Gastrocnemius medialis (tissue), 4 donors: ENCODE data around the gene ROBO1. TPM values are rescaled to one million over a fixed set of nuclear protein-coding genes. Genes with fewer than 3 reads are reported as not detected.

Source experiments
- ATAC-seq, 2 donors: fragments of 150-250 bp; one replicate each; pipeline ENCODE4 v1.9.1; 2016
- DNase-seq, 2 donors: peaks; one replicate each; pipeline ENCODE4 v3.0.0-alpha.2; 2019
- H3K27ac ChIP-seq, 4 donors: fragments of 200-600 bp; sonication (generic); 1 replicate in 1 of 4; 2 replicates in 3 of 4; pipeline ENCODE4 v1.5.1; 2016 to 2018; ENCODE audit warnings: mild to moderate bottlenecking in 2 of 4, moderate library complexity in 1 of 4
- H3K27me3 ChIP-seq, 3 donors: fragments of 200-600 bp; sonication (generic) in 2 of 3; 1 replicate in 1 of 3; 2 replicates in 2 of 3; pipeline versions ENCODE4 v1.5.1 to v1.6.0; 2016 to 2019; ENCODE audit warnings: mild to moderate bottlenecking in 1 of 3, moderate library complexity in 1 of 3
- H3K36me3 ChIP-seq, 2 donors: fragments of 200-600 bp; sonication (generic) in 1 of 2; one replicate each; pipeline ENCODE4 v1.5.1; 2017 to 2018
- H3K4me1 ChIP-seq, 2 donors: fragments of 200-600 bp; sonication (generic) in 1 of 2; one replicate each; pipeline ENCODE4 v1.5.1; 2016 to 2017; ENCODE audit warnings: mild to moderate bottlenecking in 2 of 2
- H3K4me3 ChIP-seq, 4 donors: fragments of 200-600 bp; sonication (generic) in 3 of 4; 1 replicate in 1 of 4; 2 replicates in 3 of 4; pipeline ENCODE4 v1.5.1; 2016 to 2019; ENCODE audit warnings: mild to moderate bottlenecking in 2 of 4
- H3K9me3 ChIP-seq, 3 donors: fragments of 200-600 bp; sonication (generic) in 2 of 3; 1 replicate in 1 of 3; 2 replicates in 2 of 3; pipeline ENCODE4 v1.5.1; 2016 to 2019
- CTCF ChIP-seq, 5 experiments: fragments of 450-650 bp in 3 of 5; fragments of 200-600 bp in 2 of 5; sonication (generic) in 2 of 5; IDR thresholded peaks in 4 of 5; conservative IDR thresholded peaks in 1 of 5; 1 replicate in 4 of 5; 2 replicates in 1 of 5; pipeline ENCODE4 v1.5.1; 2016 to 2019; ENCODE audit warnings: antibody characterized with exemption in 5 of 5, mild to moderate bottlenecking in 3 of 5, moderate library complexity in 3 of 5
- POLR2A ChIP-seq, 2 donors: fragments of 450-650 bp; IDR thresholded peaks; one replicate each; pipeline ENCODE4 v1.6.1; 2017; ENCODE audit warnings: antibody characterized with exemption in 2 of 2, mild to moderate bottlenecking in 2 of 2, moderate library complexity in 2 of 2
- in situ Hi-C, 4 donors: fragments of 200-750 bp; cut with MboI; loops; one replicate each; pipeline versions ENCODE4 v1.15.0 to v1.8.0; 2017; ENCODE audit warnings: low sequenced_read_pairs in 4 of 4
- intact Hi-C: fragments of 100-400 bp; cut with DNase I; formaldehyde crosslinking; loops from one replicate; pipeline ENCODE4 v1.15.1; 2023; ENCODE audit warnings: low total_unique reads
- total RNA-seq, 4 donors: library from RNA; depleted of rRNA; stranded (reverse); fragments of >200 nt; gene quantifications; one replicate each; pipeline versions ENCODE4 v1.1.0 to v1.2.3, GENCODE V29; 2016

Gene ROBO1
- total RNA-seq, 4 donors from 2014 or later, result 4.2 to 16.0 (median 9.5) TPM

GRCh38 chr3:79047581-79047980 is 720.2 kb downstream of the ROBO1 start:
- no peak overlapping the region for H3K4me3 ChIP-seq
- H3K9me3 ChIP-seq, result peaks cover 0 to 4% (median 0%) of the 10 kb centered on the region in 3 donors
- no peaks in the 10 kb centered on the region for H3K27me3 ChIP-seq
- H3K4me1 ChIP-seq, result no peaks in the 10 kb centered on the region
- DNase-seq (no peak), ATAC-seq (no peak)
- intact Hi-C loops, result no loop called here
- in situ Hi-C loops, result no loop called here
- TF ChIP-seq POLR2A (IDR thresholded peaks at IDR 0.05) (no peak), CTCF (IDR thresholded peaks at IDR 0.05 in 4 of 5, conservative IDR thresholded peaks at IDR 0.05 in 1 of 5) (no peak)
- H3K36me3 ChIP-seq, result no peaks in the 10 kb centered on the region
- no peak overlapping the region for H3K27ac ChIP-seq

- no peak for ATAC-seq
Measured at GRCh38 chr3:79041621-79042020, 726.2 kb downstream of the ROBO1 start.

GRCh38 chr3:79040701-79041100 is 727.1 kb downstream of the ROBO1 start:
- intact Hi-C loops (no loop called here), in situ Hi-C loops (no loop called here)
- Histone ChIP-seq H3K36me3 (no peaks in the 10 kb centered on the region), H3K4me1 (no peaks in the 10 kb centered on the region), H3K4me3 (no peak overlapping the region), H3K27me3 (no peaks in the 10 kb centered on the region), H3K27ac (no peak overlapping the region), H3K9me3 (no peaks in the 10 kb centered on the region)
- no peak for ATAC-seq
- no peak for DNase-seq
- TF ChIP-seq POLR2A (IDR thresholded peaks at IDR 0.05), result no peak
- TF ChIP-seq CTCF (IDR thresholded peaks at IDR 0.05 in 4 of 5, conservative IDR thresholded peaks at IDR 0.05 in 1 of 5), result no peak

More at GRCh38 chr3:79041621-79042020, 726.2 kb downstream of the ROBO1 start:
- no peak for DNase-seq
- Histone ChIP-seq H3K9me3 (no peaks in the 10 kb centered on the region), H3K27me3 (no peaks in the 10 kb centered on the region), H3K4me1 (no peaks in the 10 kb centered on the region), H3K27ac (no peak overlapping the region), H3K4me3 (no peak overlapping the region), H3K36me3 (no peaks in the 10 kb centered on the region)
- intact Hi-C loops, result no loop called here
- TF ChIP-seq CTCF (IDR thresholded peaks at IDR 0.05 in 4 of 5, conservative IDR thresholded peaks at IDR 0.05 in 1 of 5), result no peak
- no peak for TF ChIP-seq POLR2A (IDR thresholded peaks at IDR 0.05)
- in situ Hi-C loops, result no loop called here

- in situ Hi-C loops, result no loop called here
- intact Hi-C loops, result no loop called here
- H3K4me1 ChIP-seq, result no peaks in the 10 kb centered on the region
- H3K27ac ChIP-seq, result no peak overlapping the region
- H3K9me3 ChIP-seq, result no peaks in the 10 kb centered on the region
- no peaks in the 10 kb centered on the region for H3K36me3 ChIP-seq
- no peak for DNase-seq
- ATAC-seq, result no peak
- no peaks in the 10 kb centered on the region for H3K27me3 ChIP-seq
- no peak overlapping the region for H3K4me3 ChIP-seq
- TF ChIP-seq CTCF (IDR thresholded peaks at IDR 0.05 in 4 of 5, conservative IDR thresholded peaks at IDR 0.05 in 1 of 5) (no peak), POLR2A (IDR thresholded peaks at IDR 0.05) (no peak)
Measured at GRCh38 chr3:79040091-79040490, 727.7 kb downstream of the ROBO1 start.

GRCh38 chr3:79039192-79039591 is 728.6 kb downstream of the ROBO1 start:
- TF ChIP-seq POLR2A (IDR thresholded peaks at IDR 0.05) (no peak), CTCF (IDR thresholded peaks at IDR 0.05 in 4 of 5, conservative IDR thresholded peaks at IDR 0.05 in 1 of 5) (no peak)
- ATAC-seq, result no peak
- no peaks in the 10 kb centered on the region for H3K9me3 ChIP-seq
- in situ Hi-C loops, result loop anchor here in 1 of 4 donors (5.0 kb wide), 1 partner anchor 377 kb away; no protein-coding TSS in a partner anchor
- intact Hi-C loops, result no loop called here
- H3K27me3 ChIP-seq, result no peaks in the 10 kb centered on the region
- no peak overlapping the region for H3K4me3 ChIP-seq
- H3K27ac ChIP-seq, result no peak overlapping the region
- no peaks in the 10 kb centered on the region for H3K36me3 ChIP-seq
- no peak for DNase-seq
- no peaks in the 10 kb centered on the region for H3K4me1 ChIP-seq
